Prostate gland (tissue), 2 donors: ENCODE measurements around the gene C2orf92.

Experiments
- POLR2AphosphoS5 ChIP-seq: sonication (generic); formaldehyde crosslinking; IDR thresholded peaks from one replicate; pipeline ENCODE4 v1.6.1; 2017; ENCODE audit warnings: antibody characterized with exemption
- TF ChIP-seq, protein P1 (sequence below), 4 experiments: fragments of 200-600 bp in 2 of 4; fragments of 450-650 bp in 2 of 4; sonication (generic) in 2 of 4; IDR thresholded peaks; 1 replicate in 3 of 4; 2 replicates in 1 of 4; pipeline ENCODE4 v1.5.1; 2016 to 2019; ENCODE audit warnings: antibody characterized with exemption in 4 of 4, mild to moderate bottlenecking in 2 of 4, moderate library complexity in 2 of 4

DNA sequence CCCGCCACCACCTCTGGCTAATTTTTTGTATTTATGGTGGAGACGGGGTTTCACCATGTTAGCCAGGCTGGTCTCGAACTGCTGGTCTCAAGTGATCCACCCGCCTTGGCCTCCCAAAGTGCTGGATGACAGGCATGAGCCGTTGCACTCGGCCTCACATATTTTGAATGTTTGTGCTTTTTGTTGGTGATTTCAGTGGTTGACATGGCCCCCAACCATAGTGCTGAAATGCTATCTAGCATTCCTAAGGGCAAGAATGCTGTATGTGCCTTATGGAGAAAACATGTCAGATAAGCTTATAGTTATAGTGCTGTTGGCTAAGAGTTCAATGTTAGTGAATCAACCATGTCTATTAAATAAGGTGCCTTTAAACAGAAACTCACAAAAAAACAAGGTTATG, 52.7 kb downstream of the C2orf92 start:
- TF ChIP-seq POLR2AphosphoS5 = no peak
- TF ChIP-seq, protein P1, sequence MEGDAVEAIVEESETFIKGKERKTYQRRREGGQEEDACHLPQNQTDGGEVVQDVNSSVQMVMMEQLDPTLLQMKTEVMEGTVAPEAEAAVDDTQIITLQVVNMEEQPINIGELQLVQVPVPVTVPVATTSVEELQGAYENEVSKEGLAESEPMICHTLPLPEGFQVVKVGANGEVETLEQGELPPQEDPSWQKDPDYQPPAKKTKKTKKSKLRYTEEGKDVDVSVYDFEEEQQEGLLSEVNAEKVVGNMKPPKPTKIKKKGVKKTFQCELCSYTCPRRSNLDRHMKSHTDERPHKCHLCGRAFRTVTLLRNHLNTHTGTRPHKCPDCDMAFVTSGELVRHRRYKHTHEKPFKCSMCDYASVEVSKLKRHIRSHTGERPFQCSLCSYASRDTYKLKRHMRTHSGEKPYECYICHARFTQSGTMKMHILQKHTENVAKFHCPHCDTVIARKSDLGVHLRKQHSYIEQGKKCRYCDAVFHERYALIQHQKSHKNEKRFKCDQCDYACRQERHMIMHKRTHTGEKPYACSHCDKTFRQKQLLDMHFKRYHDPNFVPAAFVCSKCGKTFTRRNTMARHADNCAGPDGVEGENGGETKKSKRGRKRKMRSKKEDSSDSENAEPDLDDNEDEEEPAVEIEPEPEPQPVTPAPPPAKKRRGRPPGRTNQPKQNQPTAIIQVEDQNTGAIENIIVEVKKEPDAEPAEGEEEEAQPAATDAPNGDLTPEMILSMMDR (IDR thresholded peaks at IDR 0.05) = no peak
